HepG2 (cell line): Measurements from ENCODE around the gene ANAPC16. TPM values are rescaled to one million over a fixed set of nuclear protein-coding genes. Genes with fewer than 3 reads are reported as not detected.

Experiments used
- ARNT2 ChIP-seq: sonication (generic); formaldehyde crosslinking; IDR thresholded peaks from 2 replicates; pipeline ENCODE4 v1.8.0; 2022; ENCODE audit warnings: mild to moderate bottlenecking, low read depth, missing genetic modification reagents, moderate library complexity
- CBX5 ChIP-seq: sonication (generic); formaldehyde crosslinking; IDR thresholded peaks from 2 replicates; pipeline ENCODE4 v1.4.0; 2020; ENCODE audit warnings: missing genetic modification reagents, borderline replicate concordance
- CCAR2 ChIP-seq: fragments of 200-400 bp; formaldehyde crosslinking; optimal IDR thresholded peaks from 2 replicates; pipeline ENCODE3; 2018; ENCODE audit warnings: low read depth, mild to moderate bottlenecking, low read length, moderate library complexity
- GABPB1 ChIP-seq: IDR thresholded peaks from 2 replicates; pipeline ENCODE4 v1.6.1; 2016; ENCODE audit warnings: mild to moderate bottlenecking, missing genetic modification reagents, moderate library complexity, missing compliant biosample characterization
- GFI1 ChIP-seq: sonication (generic); formaldehyde crosslinking; IDR thresholded peaks from 2 replicates; pipeline ENCODE4 v1.5.0; 2020; ENCODE audit warnings: missing genetic modification reagents, mild to moderate bottlenecking, borderline replicate concordance
- JUNB ChIP-seq: sonication (generic); formaldehyde crosslinking; IDR thresholded peaks from 2 replicates; pipeline ENCODE4 v1.8.0; 2022; ENCODE audit warnings: missing genetic modification reagents, mild to moderate bottlenecking, borderline replicate concordance
- KDM4B ChIP-seq: sonication (generic); formaldehyde crosslinking; IDR thresholded peaks from 2 replicates; pipeline ENCODE4 v1.4.0; 2020; ENCODE audit warnings: missing genetic modification reagents
- KLF12 ChIP-seq: sonication (generic); formaldehyde crosslinking; IDR thresholded peaks from 2 replicates; pipeline ENCODE4 v1.4.0; 2020; ENCODE audit warnings: missing genetic modification reagents, borderline replicate concordance
- MXI1 ChIP-seq: IDR thresholded peaks from 3 replicates; pipeline ENCODE4 v1.6.1; 2012; ENCODE audit warnings: low read depth, low read length, inconsistent platforms, borderline replicate concordance
- NFYC ChIP-seq: IDR thresholded peaks from 2 replicates; pipeline ENCODE4 v1.6.1; 2016; ENCODE audit warnings: missing genetic modification reagents, missing compliant biosample characterization
- POLR2AphosphoS5 ChIP-seq: IDR thresholded peaks from 2 replicates; pipeline ENCODE4 v1.6.1; 2012; ENCODE audit warnings: low read depth, low read length
- RXRA ChIP-seq: sonication (generic); formaldehyde crosslinking; IDR thresholded peaks from 2 replicates; pipeline ENCODE4 v1.5.1; 2020; ENCODE audit warnings: missing genetic modification reagents
- TOE1 ChIP-seq: sonication (generic); formaldehyde crosslinking; IDR thresholded peaks from 2 replicates; pipeline ENCODE4 v1.4.0; 2020; ENCODE audit warnings: mild to moderate bottlenecking, missing genetic modification reagents
- ZKSCAN8 ChIP-seq: IDR thresholded peaks from 2 replicates; pipeline ENCODE4 v1.6.1; 2016; ENCODE audit warnings: borderline replicate concordance, missing genetic modification reagents, missing compliant biosample characterization
- ZMYM3 ChIP-seq: sonication (generic); formaldehyde crosslinking; IDR thresholded peaks from 2 replicates; pipeline ENCODE4 v1.5.1; 2020; ENCODE audit warnings: mild to moderate bottlenecking, missing genetic modification reagents
- ZNF335 ChIP-seq: sonication (generic); formaldehyde crosslinking; IDR thresholded peaks from 2 replicates; pipeline ENCODE4 v1.4.0; 2020; ENCODE audit warnings: missing genetic modification reagents
- ZNF550 ChIP-seq: sonication (generic); formaldehyde crosslinking; IDR thresholded peaks from 2 replicates; pipeline ENCODE4 v1.4.0; 2020; ENCODE audit warnings: mild to moderate bottlenecking, missing genetic modification reagents, borderline replicate concordance
- ZNF678 ChIP-seq: sonication (generic); formaldehyde crosslinking; IDR thresholded peaks from 2 replicates; pipeline ENCODE4 v1.4.0; 2020; ENCODE audit warnings: mild to moderate bottlenecking, missing genetic modification reagents
- ZNF746 ChIP-seq: sonication (generic); formaldehyde crosslinking; IDR thresholded peaks from 2 replicates; pipeline ENCODE4 v1.8.0; 2022; ENCODE audit warnings: mild to moderate bottlenecking, missing genetic modification reagents
- polyA plus RNA-seq, 8 experiments: library from polyadenylated mRNA; depleted of rRNA in 3 of 8; stranded (reverse) in 7 of 8; unstranded in 1 of 8; fragments of >200 nt; fragmentation: Illumina TruSeq in 4 of 8; extraction: Trizol in 4 of 8; gene quantifications; 2 replicates each; pipeline versions ENCODE4 v1.2.1 to v1.2.3, GENCODE V29; 2011 to 2016; ENCODE audit warnings: low read depth in 4 of 8, missing spikeins in 1 of 8, mixed read lengths in 1 of 8; ENCODE audit not compliant: insufficient read depth in 1 of 8
- total RNA-seq, 5 experiments: library from RNA; depleted of rRNA; stranded (reverse); fragments of >200 nt; fragmentation: Illumina TruSeq; extraction: Trizol; gene quantifications; 2 replicates each; pipeline ENCODE4 v1.2.3, GENCODE V29; 2016; ENCODE audit warnings: low read depth in 1 of 5
- TF ChIP-seq, protein P1 (sequence below): sonication (generic); formaldehyde crosslinking; IDR thresholded peaks from 2 replicates; pipeline ENCODE4 v1.5.0; 2020; ENCODE audit warnings: mild to moderate bottlenecking, missing genetic modification reagents, borderline replicate concordance

The ANAPC16 gene
- total and polyA plus RNA-seq, 2 of the 13 experiments (the other 11 are each of a cell fraction or from before 2014, with no cell fraction given) = 74.8 to 89.4 TPM

DNA sequence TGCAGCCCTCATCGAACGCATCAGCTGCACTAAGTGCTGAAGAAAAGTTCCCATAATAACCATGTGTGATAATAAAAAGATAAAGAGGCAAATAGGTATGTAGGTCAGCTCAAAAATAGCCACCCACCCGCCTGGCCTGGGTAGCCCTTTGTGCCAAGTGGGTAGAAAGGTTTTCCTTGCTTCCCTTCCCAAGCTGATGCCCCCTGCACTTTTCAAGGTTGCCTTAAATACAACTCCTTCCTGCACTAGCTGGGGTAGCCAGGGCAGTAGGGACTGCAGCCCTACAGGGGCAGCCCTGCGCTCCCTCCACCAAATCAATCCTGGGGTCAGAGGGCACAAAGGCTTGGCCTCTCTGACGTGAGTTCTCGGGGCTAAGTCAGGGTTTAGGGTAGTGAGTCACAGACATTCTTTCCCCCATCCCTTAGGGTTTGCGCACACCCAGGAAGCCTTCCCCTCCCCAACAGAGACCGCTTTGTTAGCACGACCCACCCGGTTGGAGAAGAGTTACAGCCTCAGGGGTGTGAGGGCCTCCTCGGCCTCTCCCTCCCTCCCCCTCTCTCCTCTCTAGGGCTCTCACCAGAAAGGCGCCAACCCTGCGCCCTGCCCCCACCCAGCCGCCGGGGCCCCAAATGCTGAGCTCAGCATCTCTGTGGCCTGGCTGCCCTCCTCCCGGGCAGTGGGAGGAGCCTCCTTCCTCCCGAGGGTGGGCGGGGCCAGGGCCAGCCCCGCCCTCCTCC lies 44.6 kb downstream of the ANAPC16 start (continued):
- TF ChIP-seq ZNF550 (CRISPR knock-in tag) = no peak
- TF ChIP-seq ZNF746 (CRISPR knock-in tag) = peak; percentile 95
- no peak for TF ChIP-seq KLF12 (CRISPR knock-in tag)
- TF ChIP-seq ARNT2 (CRISPR knock-in tag) = peak; percentile 9; the same call in 1 of the 2 replicates
- peak; percentile 32; the same call in 1 of the 2 replicates for TF ChIP-seq NFYC (CRISPR knock-in tag)
- TF ChIP-seq JUNB (CRISPR knock-in tag) = no peak
- TF ChIP-seq GFI1 (CRISPR knock-in tag) = peak; percentile 61; the same call in 1 of the 2 replicates
- TF ChIP-seq RXRA (CRISPR knock-in tag) = peak; percentile 69; the same call in 1 of the 2 replicates
- TF ChIP-seq CBX5 (CRISPR knock-in tag) = peak; percentile 7; the same call in 1 of the 2 replicates
- TF ChIP-seq MXI1 = peak; percentile 37; the same call in 1 of the 3 replicates
- TF ChIP-seq, protein P1, sequence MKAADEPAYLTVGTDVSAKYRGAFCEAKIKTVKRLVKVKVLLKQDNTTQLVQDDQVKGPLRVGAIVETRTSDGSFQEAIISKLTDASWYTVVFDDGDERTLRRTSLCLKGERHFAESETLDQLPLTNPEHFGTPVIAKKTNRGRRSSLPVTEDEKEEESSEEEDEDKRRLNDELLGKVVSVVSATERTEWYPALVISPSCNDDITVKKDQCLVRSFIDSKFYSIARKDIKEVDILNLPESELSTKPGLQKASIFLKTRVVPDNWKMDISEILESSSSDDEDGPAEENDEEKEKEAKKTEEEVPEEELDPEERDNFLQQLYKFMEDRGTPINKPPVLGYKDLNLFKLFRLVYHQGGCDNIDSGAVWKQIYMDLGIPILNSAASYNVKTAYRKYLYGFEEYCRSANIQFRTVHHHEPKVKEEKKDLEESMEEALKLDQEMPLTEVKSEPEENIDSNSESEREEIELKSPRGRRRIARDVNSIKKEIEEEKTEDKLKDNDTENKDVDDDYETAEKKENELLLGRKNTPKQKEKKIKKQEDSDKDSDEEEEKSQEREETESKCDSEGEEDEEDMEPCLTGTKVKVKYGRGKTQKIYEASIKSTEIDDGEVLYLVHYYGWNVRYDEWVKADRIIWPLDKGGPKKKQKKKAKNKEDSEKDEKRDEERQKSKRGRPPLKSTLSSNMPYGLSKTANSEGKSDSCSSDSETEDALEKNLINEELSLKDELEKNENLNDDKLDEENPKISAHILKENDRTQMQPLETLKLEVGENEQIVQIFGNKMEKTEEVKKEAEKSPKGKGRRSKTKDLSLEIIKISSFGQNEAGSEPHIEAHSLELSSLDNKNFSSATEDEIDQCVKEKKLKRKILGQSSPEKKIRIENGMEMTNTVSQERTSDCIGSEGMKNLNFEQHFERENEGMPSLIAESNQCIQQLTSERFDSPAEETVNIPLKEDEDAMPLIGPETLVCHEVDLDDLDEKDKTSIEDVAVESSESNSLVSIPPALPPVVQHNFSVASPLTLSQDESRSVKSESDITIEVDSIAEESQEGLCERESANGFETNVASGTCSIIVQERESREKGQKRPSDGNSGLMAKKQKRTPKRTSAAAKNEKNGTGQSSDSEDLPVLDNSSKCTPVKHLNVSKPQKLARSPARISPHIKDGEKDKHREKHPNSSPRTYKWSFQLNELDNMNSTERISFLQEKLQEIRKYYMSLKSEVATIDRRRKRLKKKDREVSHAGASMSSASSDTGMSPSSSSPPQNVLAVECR (CRISPR knock-in tag) = peak; percentile 72
- 0 out of 2 replicates have a peak, but pooled peaks have one; percentile 9 for TF ChIP-seq TOE1 (CRISPR knock-in tag)
- TF ChIP-seq CCAR2 = no peak
- TF ChIP-seq ZKSCAN8 (CRISPR knock-in tag) = peak; percentile 81; the same call in 1 of the 2 replicates
- TF ChIP-seq GABPB1 (CRISPR knock-in tag) = peak; percentile 74
- peak; percentile 81; the same call in 1 of the 2 replicates for TF ChIP-seq ZMYM3 (CRISPR knock-in tag)
- peak; percentile 57; the same call in 1 of the 2 replicates for TF ChIP-seq KDM4B (CRISPR knock-in tag)
- TF ChIP-seq ZNF335 = 0 out of 2 replicates have a peak, but pooled peaks have one; percentile 0
- 0 out of 2 replicates have a peak, but pooled peaks have one; percentile 51 for TF ChIP-seq ZNF678 (CRISPR knock-in tag)
- TF ChIP-seq POLR2AphosphoS5 = peak; percentile 43; the same call in 1 of the 2 replicates
